PC-3 (cell line): ENCODE results near the gene CD69.

Experiments
- EZH2 ChIP-seq: fragments of 300-600 bp; sonication (generic); IDR thresholded peaks from one replicate; pipeline ENCODE4 v1.6.1; 2017; ENCODE audit warnings: antibody characterized with exemption, mild to moderate bottlenecking, low read length; ENCODE audit not compliant: unreplicated experiment
- EZH2phosphoT487 ChIP-seq: fragments of 300-600 bp; sonication (generic); IDR thresholded peaks from 2 replicates; pipeline ENCODE4 v1.6.1; 2018; ENCODE audit warnings: mild to moderate bottlenecking, antibody characterized with exemption, low read length, borderline replicate concordance
- TF ChIP-seq, protein P1 (sequence below): fragments of 300-600 bp; sonication (generic); conservative IDR thresholded peaks from 2 replicates; pipeline ENCODE4 v1.5.1; 2017; ENCODE audit warnings: antibody characterized with exemption, low read depth, mild to moderate bottlenecking, low read length

- TF ChIP-seq, protein P1, sequence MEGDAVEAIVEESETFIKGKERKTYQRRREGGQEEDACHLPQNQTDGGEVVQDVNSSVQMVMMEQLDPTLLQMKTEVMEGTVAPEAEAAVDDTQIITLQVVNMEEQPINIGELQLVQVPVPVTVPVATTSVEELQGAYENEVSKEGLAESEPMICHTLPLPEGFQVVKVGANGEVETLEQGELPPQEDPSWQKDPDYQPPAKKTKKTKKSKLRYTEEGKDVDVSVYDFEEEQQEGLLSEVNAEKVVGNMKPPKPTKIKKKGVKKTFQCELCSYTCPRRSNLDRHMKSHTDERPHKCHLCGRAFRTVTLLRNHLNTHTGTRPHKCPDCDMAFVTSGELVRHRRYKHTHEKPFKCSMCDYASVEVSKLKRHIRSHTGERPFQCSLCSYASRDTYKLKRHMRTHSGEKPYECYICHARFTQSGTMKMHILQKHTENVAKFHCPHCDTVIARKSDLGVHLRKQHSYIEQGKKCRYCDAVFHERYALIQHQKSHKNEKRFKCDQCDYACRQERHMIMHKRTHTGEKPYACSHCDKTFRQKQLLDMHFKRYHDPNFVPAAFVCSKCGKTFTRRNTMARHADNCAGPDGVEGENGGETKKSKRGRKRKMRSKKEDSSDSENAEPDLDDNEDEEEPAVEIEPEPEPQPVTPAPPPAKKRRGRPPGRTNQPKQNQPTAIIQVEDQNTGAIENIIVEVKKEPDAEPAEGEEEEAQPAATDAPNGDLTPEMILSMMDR = no peak
- no peak for TF ChIP-seq EZH2phosphoT487
- no peak for TF ChIP-seq EZH2
Measured at GRCh38 chr12:9753073-9753472, 7.6 kb downstream of the CD69 start.
